SK-N-SH (cell line): ENCODE results near the gene C12orf43. TPM values are rescaled to one million over a fixed set of nuclear protein-coding genes. Genes with fewer than 3 reads are reported as not detected.

Source experiments
- CTCF ChIA-PET: fragments of 300-600, 350-600 bp; formaldehyde crosslinking; extraction: SDS; loops from one replicate; lab custom pipeline; 2021; lab: Yijun Ruan, JAX
- POLR2A ChIA-PET: fragments of 350-600 bp; sonication (Branson Sonifier 250); formaldehyde crosslinking; extraction: SDS; loops from one replicate; lab custom pipeline; 2020; ENCODE audit warnings: antibody characterized with exemption, inconsistent platforms; lab: Yijun Ruan, JAX
- DNase-seq: peaks from one replicate; pipeline ENCODE4 v3.0.0; 2012
- H2AFZ ChIP-seq: fragments of 200-600 bp; sonication (generic); 2 replicates; pipeline ENCODE4 v1.8.1; 2016; ENCODE audit warnings: antibody characterized with exemption, mild to moderate bottlenecking, low read depth
- H3F3A ChIP-seq: fragments of 200-600 bp; sonication (generic); replicated peaks from 2 replicates; pipeline ENCODE3; 2016; ENCODE audit warnings: antibody characterized with exemption, mild to moderate bottlenecking; ENCODE audit not compliant: insufficient read depth
- H3K27ac ChIP-seq, 2 experiments: fragments of 200-500 bp in 1 of 2; fragments of 200-600 bp in 1 of 2; sonication (Bioruptor generic) in 1 of 2; sonication (generic), shearing (Covaris generic) in 1 of 2; 2 replicates each; pipeline versions ENCODE4 v1.5.1 to v1.6.1; 2014 to 2016; ENCODE audit warnings: low read depth in 2 of 2, inconsistent platforms in 1 of 2, low read length in 1 of 2, mild to moderate bottlenecking in 1 of 2, mixed read lengths in 1 of 2
- H3K27me3 ChIP-seq: fragments of 200-600 bp; sonication (generic), shearing (Covaris generic); 2 replicates; pipeline ENCODE4 v1.6.1; 2016; ENCODE audit warnings: mixed run types; ENCODE audit not compliant: insufficient read depth
- H3K36me3 ChIP-seq, 2 experiments: fragments of 200-500 bp in 1 of 2; fragments of 200-600 bp in 1 of 2; sonication (Bioruptor generic) in 1 of 2; sonication (generic) in 1 of 2; replicated peaks in 1 of 2; 2 replicates each; pipeline versions ENCODE3 to v1.5.1; 2014 to 2016; ENCODE audit warnings: low read length in 1 of 2, mild to moderate bottlenecking in 1 of 2; ENCODE audit not compliant: insufficient read depth in 2 of 2, control insufficient read depth in 1 of 2
- H3K4me1 ChIP-seq, 2 experiments: fragments of 200-500 bp in 1 of 2; fragments of 200-600 bp in 1 of 2; sonication (Bioruptor generic) in 1 of 2; sonication (generic), shearing (Covaris generic) in 1 of 2; 2 replicates each; pipeline versions ENCODE4 v1.5.1 to v1.6.1; 2014 to 2016; ENCODE audit warnings: low read depth in 1 of 2, low read length in 1 of 2, mixed run types in 1 of 2; ENCODE audit not compliant: insufficient read depth in 2 of 2, control insufficient read depth in 1 of 2
- H3K4me2 ChIP-seq: fragments of 200-600 bp; sonication (generic), shearing (Covaris generic); 2 replicates; pipeline ENCODE4 v1.6.1; 2017; ENCODE audit warnings: mixed run types
- H3K4me3 ChIP-seq, 2 experiments: fragments of 200-500 bp in 1 of 2; fragments of 200-600 bp in 1 of 2; sonication (Bioruptor generic) in 1 of 2; sonication (generic), shearing (Covaris generic) in 1 of 2; 2 replicates each; pipeline versions ENCODE4 v1.5.1 to v1.8.1; 2014 to 2016; ENCODE audit warnings: low read depth in 2 of 2, inconsistent platforms in 1 of 2, low read length in 1 of 2, mild to moderate bottlenecking in 1 of 2, mixed read lengths in 1 of 2, moderate library complexity in 1 of 2
- H3K79me2 ChIP-seq: fragments of 200-600 bp; sonication (generic); 2 replicates; pipeline ENCODE4 v1.8.1; 2017; ENCODE audit warnings: mild to moderate bottlenecking; ENCODE audit not compliant: insufficient read depth
- H3K9ac ChIP-seq: fragments of 200-600 bp; sonication (generic); 2 replicates; pipeline ENCODE4 v1.6.1; 2017; ENCODE audit warnings: mixed run types
- H3K9me2 ChIP-seq: fragments of 200-600 bp; sonication (generic); 2 replicates; pipeline ENCODE4 v1.6.1; 2017; ENCODE audit warnings: mixed run types
- H3K9me3 ChIP-seq: fragments of 200-600 bp; sonication (generic); 2 replicates; pipeline ENCODE4 v1.6.1; 2017; ENCODE audit warnings: mixed run types, mild to moderate bottlenecking, moderate library complexity
- H4K20me1 ChIP-seq: fragments of 200-600 bp; sonication (generic); 2 replicates; pipeline ENCODE4 v1.6.1; 2017; ENCODE audit warnings: mild to moderate bottlenecking, mixed run types; ENCODE audit not compliant: insufficient read depth
- CTCF ChIP-seq: fragments of 200-600 bp; sonication (generic); IDR thresholded peaks from 2 replicates; pipeline ENCODE4 v1.6.1; 2017; ENCODE audit warnings: antibody characterized with exemption, mild to moderate bottlenecking, moderate library complexity
- EP300 ChIP-seq, 2 experiments: IDR thresholded peaks; 2 replicates each; pipeline versions ENCODE4 v1.4.0 to v1.6.1; 2012; ENCODE audit warnings: borderline replicate concordance in 1 of 2, low read depth in 1 of 2, low read length in 1 of 2
- FOXJ3 ChIP-seq: sonication (generic); formaldehyde crosslinking; IDR thresholded peaks from 2 replicates; pipeline ENCODE4 v1.5.1; 2020; ENCODE audit warnings: mild to moderate bottlenecking, missing genetic modification reagents
- GABPA ChIP-seq: IDR thresholded peaks from 2 replicates; pipeline ENCODE4 v1.4.0; 2012; ENCODE audit warnings: low read depth, mild to moderate bottlenecking
- GATA2 ChIP-seq: sonication (generic); formaldehyde crosslinking; IDR thresholded peaks from 2 replicates; pipeline ENCODE4 v1.5.0; 2020; ENCODE audit warnings: mild to moderate bottlenecking, missing genetic modification reagents
- MAX ChIP-seq: IDR thresholded peaks from 2 replicates; pipeline ENCODE4 v1.4.0; 2012; ENCODE audit warnings: low read depth
- MEF2A ChIP-seq: IDR thresholded peaks from 2 replicates; pipeline ENCODE4 v1.4.0; 2012; ENCODE audit warnings: low read depth, borderline replicate concordance
- NFIC ChIP-seq: IDR thresholded peaks from 2 replicates; pipeline ENCODE4 v1.4.0; 2012; ENCODE audit warnings: borderline replicate concordance
- NRF1 ChIP-seq: IDR thresholded peaks from 2 replicates; pipeline ENCODE4 v1.6.1; 2012; ENCODE audit warnings: low read depth, mild to moderate bottlenecking, low read length
- RAD21 ChIP-seq: IDR thresholded peaks from 2 replicates; pipeline ENCODE4 v1.6.1; 2012; ENCODE audit warnings: mild to moderate bottlenecking, low read length
- RFX5 ChIP-seq: IDR thresholded peaks from 2 replicates; pipeline ENCODE4 v1.6.1; 2012; ENCODE audit warnings: mild to moderate bottlenecking, improper control_type of control experiment, low read length
- RXRA ChIP-seq: IDR thresholded peaks from 2 replicates; pipeline ENCODE4 v1.4.0; 2012; ENCODE audit warnings: low read depth, mild to moderate bottlenecking, borderline replicate concordance
- SIN3A ChIP-seq: IDR thresholded peaks from 2 replicates; pipeline ENCODE4 v1.6.1; 2012; ENCODE audit warnings: low read depth, mild to moderate bottlenecking, low read length, moderate library complexity, borderline replicate concordance
- TCF12 ChIP-seq: IDR thresholded peaks from 2 replicates; pipeline ENCODE4 v1.4.0; 2012
- USF1 ChIP-seq: IDR thresholded peaks from 2 replicates; pipeline ENCODE4 v1.4.0; 2012; ENCODE audit warnings: low read depth, borderline replicate concordance
- ZBTB33 ChIP-seq: IDR thresholded peaks from 2 replicates; pipeline ENCODE4 v1.4.0; 2012; ENCODE audit warnings: low read depth, borderline replicate concordance
- WGBS: methylation state at CpG from one replicate; pipeline ENCODE4 v1.1.6; 2017; ENCODE audit warnings: low lambda C conversion rate; 5-methylcytosine and 5-hydroxymethylcytosine counted together
- polyA plus RNA-seq, 3 experiments: library from polyadenylated mRNA; depleted of rRNA; stranded (reverse); fragments of >200 nt; gene quantifications; 2 replicates each; pipeline ENCODE4 v1.2.3, GENCODE V29; 2012

The C12orf43 gene
- polyA plus RNA-seq, 1 of the 3 experiments (the other 2 are of a cell fraction), result 13.9 TPM

- POLR2A ChIA-PET, result no interaction called here
These were observed 59.5 kb downstream of the C12orf43 start for GRCh38 chr12:120956579-120957300.

GRCh38 chr12:120955232-120955631, 61.1 kb downstream of the C12orf43 start:
- no peak overlapping the region for H3K27ac ChIP-seq
- H3K4me3 ChIP-seq, result no peak overlapping the region
- H3F3A ChIP-seq, result no peaks in the 10 kb centered on the region
- no peaks in the 10 kb centered on the region for H3K9me2 ChIP-seq
- no peaks in the 10 kb centered on the region for H3K9me3 ChIP-seq
- 45% methylated on average over 2 of the region's 4 CpGs for WGBS
- no peaks in the 10 kb centered on the region for H3K4me1 ChIP-seq
- no peak overlapping the region for H2AFZ ChIP-seq
- no peaks in the 10 kb centered on the region for H3K36me3 ChIP-seq
- no peak overlapping the region for H3K9ac ChIP-seq
- no peak for DNase-seq
- no peaks in the 10 kb centered on the region for H4K20me1 ChIP-seq
- H3K79me2 ChIP-seq, result no peaks in the 10 kb centered on the region
- H3K4me2 ChIP-seq, result no peak overlapping the region
- no peaks in the 10 kb centered on the region for H3K27me3 ChIP-seq
- CTCF ChIA-PET, result interaction anchor here (0.8 to 3.7 kb wide), 4 partner anchors 11 to 308 kb away, joined by 3 to 20 read pairs (median 4); no protein-coding TSS in a partner anchor
- TF ChIP-seq RFX5 (no peak), FOXJ3 (no peak), GATA2 (no peak), TCF12 (no peak), RXRA (no peak), ZBTB33 (no peak), MAX (no peak), USF1 (no peak)
- POLR2A ChIA-PET, result no interaction called here

More at GRCh38 chr12:120956579-120957300, 59.5 kb downstream of the C12orf43 start:
- H3K27me3 ChIP-seq, result no peaks in the 10 kb centered on the region
- no peak for DNase-seq
- H3F3A ChIP-seq, result no peaks in the 10 kb centered on the region
- CTCF ChIA-PET, result interaction anchor here (2.2 to 3.7 kb wide), 2 partner anchors 13 to 15 kb away, joined by 6 to 20 read pairs; no protein-coding TSS in a partner anchor
- H3K4me3 ChIP-seq, result no peak overlapping the region
- H2AFZ ChIP-seq, result no peak overlapping the region
- no peaks in the 10 kb centered on the region for H3K79me2 ChIP-seq
- no peaks in the 10 kb centered on the region for H3K9me3 ChIP-seq
- H3K9me2 ChIP-seq, result no peaks in the 10 kb centered on the region
- no peak overlapping the region for H3K4me2 ChIP-seq
- no peak overlapping the region for H3K27ac ChIP-seq
- TF ChIP-seq SIN3A, result no peak
- TF ChIP-seq NRF1, result no peak
- TF ChIP-seq GABPA, result no peak
- TF ChIP-seq MEF2A, result no peak
- TF ChIP-seq TCF12, result no peak
- no peak for TF ChIP-seq RAD21
- TF ChIP-seq EP300 (IDR thresholded peaks at IDR 0.05; ENCODE audit: borderline replicate concordance in 1 of 2, low read depth in 1 of 2, low read length in 1 of 2), result no peak
- TF ChIP-seq CTCF, result no peak
- no peak for TF ChIP-seq NFIC
- 72% methylated on average over 4 of the region's 5 CpGs for WGBS
- no peaks in the 10 kb centered on the region for H3K4me1 ChIP-seq
- H4K20me1 ChIP-seq, result no peaks in the 10 kb centered on the region
- H3K9ac ChIP-seq, result no peak overlapping the region
- H3K36me3 ChIP-seq, result no peaks in the 10 kb centered on the region
